Measurements from ENCODE around the gene MYO6. TPM values are rescaled to one million over a fixed set of nuclear protein-coding genes. Genes with fewer than 3 reads are reported as not detected.

MYO6 gene
- total RNA-seq, 2 experiments from 2014 or later = 0.85 to 1.1 TPM

DNA sequence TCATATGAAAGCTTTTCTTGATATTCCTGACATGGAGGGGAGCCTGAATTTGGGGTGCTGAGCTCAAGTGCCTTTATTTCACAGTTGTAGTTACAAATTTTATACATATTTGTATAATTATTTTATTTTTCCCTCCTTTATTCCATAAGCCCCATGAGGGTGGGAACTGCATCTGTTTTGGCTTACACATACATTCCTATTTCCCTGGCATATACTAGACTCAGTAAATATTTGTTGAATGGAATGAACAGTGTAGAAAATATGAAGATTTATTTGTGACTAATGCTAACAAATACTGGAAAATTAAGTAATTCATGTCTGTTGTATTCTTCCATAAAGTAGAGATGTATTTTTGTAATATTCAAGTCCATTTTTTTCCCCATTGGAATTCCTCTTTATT lies 127.1 kb downstream of the MYO6 start:
- Histone ChIP-seq H3K4me3 (ENCODE audit: low read length) (no peak overlapping the region), H3K27me3 (ENCODE audit: control insufficient read depth in 1 of 2, insufficient read depth in 2 of 2, low read length in 2 of 2) (no peaks in the 10 kb centered on the region), H3K27ac (ENCODE audit: low read depth in 1 of 2, low read length in 2 of 2) (no peak overlapping the region), H3K9me3 (ENCODE audit: control insufficient read depth in 1 of 2, insufficient read depth in 1 of 2, low read length in 2 of 2) (no peaks in the 10 kb centered on the region), H3K36me3 (ENCODE audit: insufficient read depth, low read length) (no peaks in the 10 kb centered on the region), H3K4me1 (ENCODE audit: insufficient read depth, low read length) (no peaks in the 10 kb centered on the region)
- H3K27me3 Mint-ChIP-seq = no peaks in the 10 kb centered on the region
- H3K4me3 Mint-ChIP-seq = no peak overlapping the region
- no peak overlapping the region for H3K27ac Mint-ChIP-seq
- CTCF ChIA-PET = interaction anchor here (1.6 kb wide), 1 partner anchor 17 kb away, joined by 5 read pairs; no protein-coding TSS in a partner anchor
- intact Hi-C loops (cut with DNase I, micrococcal nuclease) = no loop called here
- ATAC-seq (ENCODE audit: poor library complexity) = no peak
- no peak for DNase-seq
- POLR2A ChIA-PET = no interaction called here
- no peaks in the 10 kb centered on the region for H3K4me1 Mint-ChIP-seq (ENCODE audit: low read depth)
- no peaks in the 10 kb centered on the region for H3K36me3 Mint-ChIP-seq (ENCODE audit: low read depth)
- TF ChIP-seq, protein P1, sequence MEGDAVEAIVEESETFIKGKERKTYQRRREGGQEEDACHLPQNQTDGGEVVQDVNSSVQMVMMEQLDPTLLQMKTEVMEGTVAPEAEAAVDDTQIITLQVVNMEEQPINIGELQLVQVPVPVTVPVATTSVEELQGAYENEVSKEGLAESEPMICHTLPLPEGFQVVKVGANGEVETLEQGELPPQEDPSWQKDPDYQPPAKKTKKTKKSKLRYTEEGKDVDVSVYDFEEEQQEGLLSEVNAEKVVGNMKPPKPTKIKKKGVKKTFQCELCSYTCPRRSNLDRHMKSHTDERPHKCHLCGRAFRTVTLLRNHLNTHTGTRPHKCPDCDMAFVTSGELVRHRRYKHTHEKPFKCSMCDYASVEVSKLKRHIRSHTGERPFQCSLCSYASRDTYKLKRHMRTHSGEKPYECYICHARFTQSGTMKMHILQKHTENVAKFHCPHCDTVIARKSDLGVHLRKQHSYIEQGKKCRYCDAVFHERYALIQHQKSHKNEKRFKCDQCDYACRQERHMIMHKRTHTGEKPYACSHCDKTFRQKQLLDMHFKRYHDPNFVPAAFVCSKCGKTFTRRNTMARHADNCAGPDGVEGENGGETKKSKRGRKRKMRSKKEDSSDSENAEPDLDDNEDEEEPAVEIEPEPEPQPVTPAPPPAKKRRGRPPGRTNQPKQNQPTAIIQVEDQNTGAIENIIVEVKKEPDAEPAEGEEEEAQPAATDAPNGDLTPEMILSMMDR (IDR thresholded peaks at IDR 0.05) = no peak
- H3K9me3 Mint-ChIP-seq = no peaks in the 10 kb centered on the region

DNA sequence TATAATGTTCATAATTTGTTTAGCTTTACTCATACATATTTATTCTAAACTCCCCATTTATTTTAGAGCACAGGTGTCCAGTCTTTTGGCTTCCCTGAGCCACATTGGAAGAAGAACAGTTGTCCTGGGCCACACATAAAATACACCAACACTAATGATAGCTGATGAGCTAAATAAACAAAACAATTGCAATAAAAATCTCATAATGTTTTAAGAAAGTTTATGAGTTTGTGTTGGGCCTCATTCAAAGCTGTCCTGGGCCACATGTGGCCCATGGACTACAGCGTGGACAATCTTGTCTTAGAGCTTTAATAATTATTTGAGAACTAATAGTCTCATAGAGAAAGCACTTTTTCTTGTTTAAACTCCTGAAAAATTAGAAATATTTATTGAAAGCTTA lies 131.3 kb downstream of the MYO6 start:
- CTCF ChIA-PET = interaction anchor here (1.8 kb wide), 1 partner anchor 13 kb away, joined by 11 read pairs; no protein-coding TSS in a partner anchor
- TF ChIP-seq, protein P1 (IDR thresholded peaks at IDR 0.05) = no peak
- intact Hi-C loops (cut with DNase I, micrococcal nuclease) = no loop called here

DNA sequence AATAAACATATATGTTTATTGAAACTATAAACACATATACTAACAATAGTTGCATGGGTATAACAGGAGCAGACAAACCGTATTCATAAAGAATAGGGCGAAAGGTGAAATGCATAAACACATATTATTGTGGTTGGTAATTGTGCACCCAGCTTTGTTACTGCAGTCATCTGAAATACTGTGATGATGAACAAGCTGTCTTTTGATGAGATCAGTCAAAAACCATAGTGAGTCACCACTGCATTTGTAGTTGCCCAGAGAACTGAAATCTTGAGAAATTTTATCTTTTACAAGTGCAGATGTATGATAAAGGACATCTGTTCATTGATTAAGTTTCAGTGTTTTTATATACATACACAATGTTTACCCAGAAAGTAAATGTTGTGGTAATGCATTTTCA lies 133.7 kb downstream of the MYO6 start:
- Mint-ChIP-seq H3K4me1 (ENCODE audit: low read depth) (no peaks in the 10 kb centered on the region), H3K27me3 (peaks cover 4% of the 10 kb centered on the region), H3K36me3 (ENCODE audit: low read depth) (no peaks in the 10 kb centered on the region), H3K27ac (no peak overlapping the region), H3K9me3 (no peaks in the 10 kb centered on the region), H3K4me3 (no peak overlapping the region)
- no peak for DNase-seq
- no peaks in the 10 kb centered on the region for H3K36me3 ChIP-seq (ENCODE audit: insufficient read depth, low read length)
- no peak overlapping the region for H3K4me3 ChIP-seq (ENCODE audit: low read length)
- ChIA-PET CTCF (no interaction called here), POLR2A (no interaction called here)
- H3K27me3 ChIP-seq (ENCODE audit: control insufficient read depth in 1 of 2, insufficient read depth in 2 of 2, low read length in 2 of 2) = no peaks in the 10 kb centered on the region
- ATAC-seq (ENCODE audit: poor library complexity) = no peak
- no peaks in the 10 kb centered on the region for H3K9me3 ChIP-seq (ENCODE audit: control insufficient read depth in 1 of 2, insufficient read depth in 1 of 2, low read length in 2 of 2)
- TF ChIP-seq, protein P1 (IDR thresholded peaks at IDR 0.05) = no peak
- H3K4me1 ChIP-seq (ENCODE audit: insufficient read depth, low read length) = no peaks in the 10 kb centered on the region
- H3K27ac ChIP-seq (ENCODE audit: low read depth in 1 of 2, low read length in 2 of 2) = no peak overlapping the region
- intact Hi-C loops (cut with DNase I, micrococcal nuclease) = no loop called here

More for the DNA sequence above, 131.3 kb downstream of the MYO6 start:
- no peak overlapping the region for H3K27ac ChIP-seq (ENCODE audit: low read depth in 1 of 2, low read length in 2 of 2)
- H3K4me1 ChIP-seq (ENCODE audit: insufficient read depth, low read length) = no peaks in the 10 kb centered on the region
- H3K4me3 ChIP-seq (ENCODE audit: low read length) = no peak overlapping the region
- no peak for DNase-seq
- Mint-ChIP-seq H3K27me3 (peaks cover 4% of the 10 kb centered on the region), H3K4me1 (ENCODE audit: low read depth) (no peaks in the 10 kb centered on the region), H3K9me3 (no peaks in the 10 kb centered on the region), H3K36me3 (ENCODE audit: low read depth) (no peaks in the 10 kb centered on the region), H3K27ac (no peak overlapping the region), H3K4me3 (no peak overlapping the region)
- ATAC-seq (ENCODE audit: poor library complexity) = no peak
- no peaks in the 10 kb centered on the region for H3K36me3 ChIP-seq (ENCODE audit: insufficient read depth, low read length)
- H3K27me3 ChIP-seq (ENCODE audit: control insufficient read depth in 1 of 2, insufficient read depth in 2 of 2, low read length in 2 of 2) = no peaks in the 10 kb centered on the region
- no peaks in the 10 kb centered on the region for H3K9me3 ChIP-seq (ENCODE audit: control insufficient read depth in 1 of 2, insufficient read depth in 1 of 2, low read length in 2 of 2)
- POLR2A ChIA-PET = interaction anchor here (0.6 kb wide), 1 partner anchor 19 kb away, joined by 3 read pairs; no protein-coding TSS in a partner anchor

Data from CD4-positive, alpha-beta T cell (primary cell).